Breast epithelium (tissue), 4 donors: ENCODE measurements around the gene SYT7. TPM values are rescaled to one million over a fixed set of nuclear protein-coding genes. Genes with fewer than 3 reads are reported as not detected.

ENCODE experiments used
- DNase-seq, 2 donors: peaks; one replicate each; pipeline ENCODE4 v3.0.0-alpha.2; 2019; ENCODE audit warnings: low spot score in 2 of 2
- H3K27ac ChIP-seq, 2 donors: fragments of 200-600 bp; sonication (generic) in 1 of 2; one replicate each; pipeline ENCODE4 v1.5.1; 2016 to 2019; ENCODE audit warnings: mild to moderate bottlenecking in 1 of 2
- H3K27me3 ChIP-seq, 2 donors: fragments of 200-600 bp; sonication (generic) in 1 of 2; one replicate each; pipeline versions ENCODE4 v1.5.1 to v1.6.0; 2017 to 2019; ENCODE audit warnings: control low read depth in 1 of 2, mild to moderate bottlenecking in 1 of 2
- H3K36me3 ChIP-seq: fragments of 200-600 bp; one replicate; pipeline ENCODE4 v1.5.1; 2019
- H3K4me1 ChIP-seq, 2 donors: fragments of 200-600 bp; sonication (generic); one replicate each; pipeline ENCODE4 v1.5.1; 2016 to 2019; ENCODE audit warnings: control low read depth in 1 of 2
- H3K4me3 ChIP-seq, 3 donors: fragments of 200-600 bp; sonication (generic); 1 replicate in 2 of 3; 2 replicates in 1 of 3; pipeline ENCODE4 v1.5.1; 2016 to 2019; ENCODE audit warnings: mild to moderate bottlenecking in 3 of 3, moderate library complexity in 2 of 3
- H3K9me3 ChIP-seq, 2 donors: fragments of 200-600 bp; sonication (generic) in 1 of 2; one replicate each; pipeline ENCODE4 v1.5.1; 2016 to 2019; ENCODE audit warnings: control low read depth in 1 of 2
- POLR2A ChIP-seq: fragments of 450-650 bp; IDR thresholded peaks from one replicate; pipeline ENCODE4 v1.6.1; 2016; ENCODE audit warnings: antibody characterized with exemption, mild to moderate bottlenecking, moderate library complexity
- POLR2AphosphoS5 ChIP-seq, 3 donors: sonication (generic); formaldehyde crosslinking; IDR thresholded peaks; one replicate each; pipeline ENCODE4 v1.6.1; 2017; ENCODE audit warnings: antibody characterized with exemption in 3 of 3
- intact Hi-C: fragments of 100-400 bp; cut with DNase I; formaldehyde crosslinking; loops from one replicate; pipeline ENCODE4 v1.15.1; 2023; ENCODE audit warnings: low total_unique reads
- total RNA-seq, 3 donors: library from RNA; depleted of rRNA; stranded (reverse); fragments of >200 nt; gene quantifications; one replicate each; pipeline ENCODE4 v1.1.0, GENCODE V29; 2016
- TF ChIP-seq, protein P1 (sequence below), 3 donors: fragments of 450-650 bp; IDR thresholded peaks; one replicate each; pipeline ENCODE4 v1.5.1; 2016 to 2017; ENCODE audit warnings: antibody characterized with exemption in 3 of 3, mild to moderate bottlenecking in 3 of 3, moderate library complexity in 3 of 3

SYT7 gene
- total RNA-seq, 3 donors from 2014 or later = 1.9 to 11.7 (median 10.8) TPM

DNA sequence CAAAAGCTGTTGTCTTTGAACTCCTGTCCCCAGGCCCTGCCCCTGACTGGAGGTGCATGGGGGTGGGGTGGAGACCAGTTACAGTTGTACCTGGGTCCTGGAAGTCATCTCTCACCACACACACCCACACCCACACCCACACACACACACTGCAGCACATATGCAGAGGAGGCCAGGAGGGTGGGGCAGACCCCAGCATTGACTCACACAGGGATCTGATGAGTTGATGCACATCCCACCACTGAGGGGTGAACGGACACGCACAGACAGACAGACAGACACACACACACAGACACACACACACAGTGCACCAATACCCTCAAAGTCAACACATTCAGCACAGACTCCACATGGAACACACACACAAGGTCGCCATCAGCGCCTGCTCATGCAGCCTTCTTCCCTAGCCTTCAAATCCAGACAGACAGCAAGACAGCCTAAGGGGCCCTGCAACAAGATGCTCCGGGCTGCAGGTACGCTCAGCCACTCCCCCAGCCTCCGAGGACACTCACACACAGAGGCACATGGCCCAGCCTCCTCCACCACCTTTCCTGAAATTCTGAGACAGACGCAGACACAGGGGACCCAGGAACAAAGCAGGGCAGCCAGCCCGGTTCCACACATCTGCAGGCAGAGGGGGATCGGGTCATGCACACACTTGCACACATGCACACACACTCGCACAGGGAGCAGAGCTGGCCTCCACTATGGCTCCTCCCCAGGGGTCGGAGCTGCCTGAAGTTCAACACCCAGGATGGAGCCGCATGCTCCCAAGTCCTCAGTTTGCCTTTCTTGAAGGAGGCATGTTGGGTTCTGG lies 26.5 kb downstream of the SYT7 start:
- no peaks in the 10 kb centered on the region for H3K4me1 ChIP-seq
- no peaks in the 10 kb centered on the region for H3K36me3 ChIP-seq
- H3K27me3 ChIP-seq = peaks cover 0 to 10% of the 10 kb centered on the region in 2 donors
- DNase-seq = no peak
- no peak overlapping the region for H3K27ac ChIP-seq
- H3K4me3 ChIP-seq = no peak overlapping the region
- intact Hi-C loops = no loop called here
- TF ChIP-seq POLR2A (no peak), POLR2AphosphoS5 (IDR thresholded peaks at IDR 0.05) (no peak)
- TF ChIP-seq, protein P1, sequence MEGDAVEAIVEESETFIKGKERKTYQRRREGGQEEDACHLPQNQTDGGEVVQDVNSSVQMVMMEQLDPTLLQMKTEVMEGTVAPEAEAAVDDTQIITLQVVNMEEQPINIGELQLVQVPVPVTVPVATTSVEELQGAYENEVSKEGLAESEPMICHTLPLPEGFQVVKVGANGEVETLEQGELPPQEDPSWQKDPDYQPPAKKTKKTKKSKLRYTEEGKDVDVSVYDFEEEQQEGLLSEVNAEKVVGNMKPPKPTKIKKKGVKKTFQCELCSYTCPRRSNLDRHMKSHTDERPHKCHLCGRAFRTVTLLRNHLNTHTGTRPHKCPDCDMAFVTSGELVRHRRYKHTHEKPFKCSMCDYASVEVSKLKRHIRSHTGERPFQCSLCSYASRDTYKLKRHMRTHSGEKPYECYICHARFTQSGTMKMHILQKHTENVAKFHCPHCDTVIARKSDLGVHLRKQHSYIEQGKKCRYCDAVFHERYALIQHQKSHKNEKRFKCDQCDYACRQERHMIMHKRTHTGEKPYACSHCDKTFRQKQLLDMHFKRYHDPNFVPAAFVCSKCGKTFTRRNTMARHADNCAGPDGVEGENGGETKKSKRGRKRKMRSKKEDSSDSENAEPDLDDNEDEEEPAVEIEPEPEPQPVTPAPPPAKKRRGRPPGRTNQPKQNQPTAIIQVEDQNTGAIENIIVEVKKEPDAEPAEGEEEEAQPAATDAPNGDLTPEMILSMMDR (IDR thresholded peaks at IDR 0.05) = no peak
- no peaks in the 10 kb centered on the region for H3K9me3 ChIP-seq

DNA sequence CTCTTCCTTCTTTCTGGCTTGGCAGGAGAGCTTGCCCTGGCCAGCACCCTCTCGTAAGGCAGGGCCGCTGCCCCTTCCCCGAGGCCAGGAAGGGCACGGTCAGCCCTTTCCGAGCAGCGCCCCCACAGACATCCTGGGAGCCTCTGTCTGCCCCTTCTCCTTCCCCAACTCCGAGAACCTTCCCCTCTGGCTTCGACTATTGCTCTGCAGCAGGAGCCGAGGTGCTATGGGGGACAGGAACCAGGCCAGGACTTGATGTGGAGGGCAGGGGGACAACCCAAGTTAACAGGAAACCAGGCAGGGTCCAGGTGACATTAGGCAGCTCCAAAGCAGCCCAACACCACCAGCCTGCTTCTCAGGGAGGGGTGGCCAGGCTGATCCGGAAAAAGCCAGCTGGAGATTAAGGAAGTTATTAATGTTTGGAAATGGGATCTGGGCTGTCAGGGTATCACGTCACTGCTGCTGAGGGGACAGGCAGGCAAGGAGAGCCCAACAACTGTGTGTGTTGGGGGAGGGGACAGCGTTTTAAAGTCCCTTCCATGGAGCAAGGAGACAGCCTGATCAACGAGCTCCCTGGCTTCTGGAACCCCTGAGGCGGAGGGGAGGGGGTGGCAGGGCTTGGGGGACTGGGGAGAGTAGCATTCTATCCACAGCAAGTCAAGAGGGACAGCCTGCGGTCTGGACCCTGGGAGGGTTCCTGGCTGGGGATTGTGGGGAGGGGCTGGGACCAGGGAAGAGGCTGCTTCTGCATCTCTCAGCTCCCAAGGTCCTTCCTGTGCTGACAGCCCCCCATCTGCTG lies 27.3 kb downstream of the SYT7 start:
- Histone ChIP-seq H3K4me1 (no peaks in the 10 kb centered on the region), H3K27ac (no peak overlapping the region), H3K9me3 (no peaks in the 10 kb centered on the region), H3K27me3 (peaks cover 0 to 10% of the 10 kb centered on the region in 2 donors), H3K4me3 (no peak overlapping the region), H3K36me3 (no peaks in the 10 kb centered on the region)
- TF ChIP-seq POLR2A (no peak), POLR2AphosphoS5 (IDR thresholded peaks at IDR 0.05) (no peak)
- TF ChIP-seq, protein P1 (IDR thresholded peaks at IDR 0.05) = no peak
- DNase-seq = no peak
- intact Hi-C loops = no loop called here

DNA sequence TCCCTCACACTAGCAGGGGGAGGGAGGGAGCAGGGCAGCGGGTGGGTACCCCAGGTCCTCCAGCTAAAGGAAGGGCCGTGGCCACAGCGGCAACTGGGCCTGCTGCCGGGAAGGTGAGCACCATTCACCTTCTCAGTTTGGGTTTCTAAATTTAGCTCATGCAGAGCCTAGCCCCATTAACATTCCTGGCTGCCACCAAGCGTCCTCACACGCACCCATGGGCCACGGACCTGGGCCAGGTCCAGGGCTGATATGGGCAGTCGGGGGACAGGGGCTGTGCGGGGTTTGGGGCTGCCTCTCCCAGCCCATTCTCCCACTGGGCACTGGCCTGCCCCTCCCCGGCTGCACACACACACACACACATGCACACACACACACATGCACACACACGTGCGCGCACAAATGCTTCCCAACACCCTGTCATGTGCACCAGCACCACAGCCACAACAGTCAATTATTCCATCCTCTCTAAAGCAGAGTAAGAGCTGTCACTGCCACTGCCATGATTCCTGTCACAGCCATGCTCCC lies 28.7 kb downstream of the SYT7 start:
- H3K9me3 ChIP-seq = no peaks in the 10 kb centered on the region
- no peaks in the 10 kb centered on the region for H3K36me3 ChIP-seq
- peaks cover 0 to 10% of the 10 kb centered on the region in 2 donors for H3K27me3 ChIP-seq

DNA sequence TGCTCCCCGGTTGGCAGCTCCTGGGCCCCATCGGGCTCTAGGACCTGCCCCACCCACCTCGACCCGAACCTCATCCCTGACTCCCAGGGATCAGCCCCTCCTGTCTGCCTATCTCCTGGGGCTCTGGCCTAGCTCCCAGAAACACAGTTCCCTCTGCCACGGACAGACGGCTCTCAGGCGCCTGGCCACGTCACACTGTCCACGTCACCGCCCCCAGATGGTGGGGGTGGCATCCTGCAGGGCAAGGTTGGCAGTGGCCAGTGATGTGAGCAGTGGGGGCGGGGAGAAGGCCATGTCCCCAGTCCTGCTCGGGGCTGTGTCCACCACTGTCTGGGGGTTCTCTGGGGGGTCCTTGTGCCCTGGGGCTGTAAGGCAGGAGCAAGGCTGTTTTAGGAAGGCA lies 29.2 kb downstream of the SYT7 start:
- Histone ChIP-seq H3K9me3 (no peaks in the 10 kb centered on the region), H3K27me3 (peaks cover 0 to 10% of the 10 kb centered on the region in 2 donors), H3K4me1 (no peaks in the 10 kb centered on the region), H3K36me3 (no peaks in the 10 kb centered on the region), H3K27ac (no peak overlapping the region), H3K4me3 (no peak overlapping the region)
- TF ChIP-seq POLR2A = no peak
- TF ChIP-seq, protein P1 (IDR thresholded peaks at IDR 0.05) = no peak
- TF ChIP-seq POLR2AphosphoS5 (IDR thresholded peaks at IDR 0.05) = no peak
- intact Hi-C loops = no loop called here
- DNase-seq = no peak

More for the DNA sequence above, 28.7 kb downstream of the SYT7 start:
- intact Hi-C loops = no loop called here
- no peaks in the 10 kb centered on the region for H3K4me1 ChIP-seq
- no peak for DNase-seq
- TF ChIP-seq, protein P1 (IDR thresholded peaks at IDR 0.05) = no peak
- TF ChIP-seq POLR2AphosphoS5 (IDR thresholded peaks at IDR 0.05) (no peak), POLR2A (no peak)
- no peak overlapping the region for H3K27ac ChIP-seq
- no peak overlapping the region for H3K4me3 ChIP-seq
